Middle frontal gyrus (tissue), 1 donor: ENCODE data around the gene PAQR7.

ENCODE experiments used
- DNase-seq: peaks from one replicate; pipeline ENCODE4 v3.0.0-alpha.2; 2015; ENCODE audit warnings: low spot score; ENCODE audit errors: extremely low spot score

Gene PAQR7

GRCh38 chr1:25875154-25875855 is at the start of gene PAQR7:
PAQR7 (minus strand) TSS chr1:25875708; CDS start chr1:25863839, 11,869 bp downstream.
- peak; percentile 58 for DNase-seq

- no peak for DNase-seq
Measured at GRCh38 chr1:25924454-25924853, 48.9 kb upstream of the PAQR7 start.

- DNase-seq: no peak
Measured at GRCh38 chr1:25922971-25923552, 47.6 kb upstream of the PAQR7 start.

GRCh38 chr1:25922056-25922970 is 46.8 kb upstream of the PAQR7 start:
- no peak for DNase-seq

GRCh38 chr1:25918615-25919014 is 43.1 kb upstream of the PAQR7 start:
- no peak for DNase-seq

GRCh38 chr1:25917996-25918395 is 42.5 kb upstream of the PAQR7 start:
- no peak for DNase-seq

GRCh38 chr1:25916460-25916859 is 41.0 kb upstream of the PAQR7 start:
- no peak for DNase-seq

- no peak for DNase-seq
Measured at GRCh38 chr1:25914074-25914995, 38.8 kb upstream of the PAQR7 start.

GRCh38 chr1:25913206-25913605 is 37.7 kb upstream of the PAQR7 start:
- DNase-seq: no peak

GRCh38 chr1:25912076-25912831 is 36.7 kb upstream of the PAQR7 start:
- DNase-seq: no peak

GRCh38 chr1:25911162-25911561 is 35.7 kb upstream of the PAQR7 start:
- no peak for DNase-seq

- no peak for DNase-seq
Measured at GRCh38 chr1:25909040-25909439, 33.5 kb upstream of the PAQR7 start.

- DNase-seq: no peak
Measured at GRCh38 chr1:25908161-25908560, 32.7 kb upstream of the PAQR7 start.

GRCh38 chr1:25907601-25908000 is 32.1 kb upstream of the PAQR7 start:
- no peak for DNase-seq

- no peak for DNase-seq
Measured at GRCh38 chr1:25906644-25907300, 31.3 kb upstream of the PAQR7 start.

- DNase-seq: peak; percentile 89
Measured at GRCh38 chr1:25905680-25906643, 30.5 kb upstream of the PAQR7 start, which contains the start of gene STMN1. STMN1 (minus strand) TSS chr1:25906419; CDS start chr1:25904676, 1,743 bp downstream.

- peak; percentile 85 for DNase-seq
Measured at GRCh38 chr1:25904943-25905679, 29.6 kb upstream of the PAQR7 start.

GRCh38 chr1:25903986-25904385 is 28.5 kb upstream of the PAQR7 start:
- DNase-seq: no peak
